Islet precursor cell (in vitro differentiated cells): ENCODE data around the gene SLC25A1.

Experiments
- DNase-seq: peaks from one replicate; pipeline ENCODE4 v3.0.0-alpha.2; 2018

Gene SLC25A1

GRCh38 chr22:19178657-19179496, at the start of gene SLC25A1:
Gene SLC25A1 (minus strand): TSS chr22:19178736. CDS start chr22:19178673, 63 bp downstream.
- DNase-seq: peak; percentile 94

GRCh38 chr22:19228179-19228578, 49.6 kb upstream of the SLC25A1 start:
- no peak for DNase-seq

- no peak for DNase-seq
Measured at GRCh38 chr22:19226428-19226827, 47.9 kb upstream of the SLC25A1 start.

- no peak for DNase-seq
Measured at GRCh38 chr22:19225560-19225959, 47.0 kb upstream of the SLC25A1 start.

GRCh38 chr22:19224985-19225384, 46.4 kb upstream of the SLC25A1 start:
- DNase-seq: no peak

- DNase-seq: no peak
Measured at GRCh38 chr22:19224557-19224956, 46.0 kb upstream of the SLC25A1 start.

- no peak for DNase-seq
Measured at GRCh38 chr22:19223617-19224016, 45.1 kb upstream of the SLC25A1 start.

GRCh38 chr22:19223110-19223509, 44.6 kb upstream of the SLC25A1 start:
- no peak for DNase-seq

- no peak for DNase-seq
Measured at GRCh38 chr22:19222242-19223005, 43.9 kb upstream of the SLC25A1 start.

GRCh38 chr22:19220867-19221266, 42.3 kb upstream of the SLC25A1 start:
- no peak for DNase-seq

GRCh38 chr22:19218541-19219233, 40.2 kb upstream of the SLC25A1 start:
- no peak for DNase-seq

GRCh38 chr22:19216579-19216978, 38.0 kb upstream of the SLC25A1 start:
- no peak for DNase-seq

GRCh38 chr22:19215360-19215759, 36.8 kb upstream of the SLC25A1 start:
- no peak for DNase-seq

GRCh38 chr22:19214078-19214473, 35.5 kb upstream of the SLC25A1 start:
- no peak for DNase-seq

GRCh38 chr22:19213442-19214077, 35.0 kb upstream of the SLC25A1 start:
- no peak for DNase-seq

GRCh38 chr22:19213001-19213400, 34.5 kb upstream of the SLC25A1 start:
- DNase-seq: no peak

- no peak for DNase-seq
Measured at GRCh38 chr22:19212302-19212870, 33.9 kb upstream of the SLC25A1 start.

GRCh38 chr22:19210188-19210587, 31.7 kb upstream of the SLC25A1 start:
- DNase-seq: no peak

- no peak for DNase-seq
Measured at GRCh38 chr22:19208287-19208847, 29.8 kb upstream of the SLC25A1 start.

- no peak for DNase-seq
Measured at GRCh38 chr22:19207884-19208283, 29.3 kb upstream of the SLC25A1 start.

GRCh38 chr22:19207401-19207808, 28.9 kb upstream of the SLC25A1 start:
- no peak for DNase-seq

- no peak for DNase-seq
Measured at GRCh38 chr22:19206287-19206686, 27.8 kb upstream of the SLC25A1 start.
